HUES48 (cell line): ENCODE measurements around the gene PRDM11.

Experiments
- H3K27ac ChIP-seq: one replicate; pipeline ENCODE4 v1.7.0; 2013; ENCODE audit warnings: low read depth, low read length, inconsistent platforms
- H3K27me3 ChIP-seq: 2 replicates; pipeline ENCODE4 v1.6.1; 2013; ENCODE audit warnings: mild to moderate bottlenecking, low read length; ENCODE audit not compliant: control insufficient read depth, insufficient read depth
- H3K36me3 ChIP-seq: 2 replicates; pipeline ENCODE4 v1.6.1; 2013; ENCODE audit warnings: low read length; ENCODE audit not compliant: control insufficient read depth, insufficient read depth
- H3K4me1 ChIP-seq: 2 replicates; pipeline ENCODE4 v1.6.1; 2013; ENCODE audit warnings: mild to moderate bottlenecking, low read length; ENCODE audit not compliant: control insufficient read depth, insufficient read depth
- H3K4me3 ChIP-seq: 2 replicates; pipeline ENCODE4 v1.5.1; 2013; ENCODE audit warnings: mild to moderate bottlenecking, low read depth, low read length
- H3K9ac ChIP-seq: 2 replicates; pipeline ENCODE4 v1.6.1; 2013; ENCODE audit warnings: mild to moderate bottlenecking, low read depth, low read length, moderate library complexity
- H3K9me3 ChIP-seq: 2 replicates; pipeline ENCODE4 v1.6.1; 2013; ENCODE audit warnings: low read length; ENCODE audit not compliant: control insufficient read depth, insufficient read depth

PRDM11 gene

DNA sequence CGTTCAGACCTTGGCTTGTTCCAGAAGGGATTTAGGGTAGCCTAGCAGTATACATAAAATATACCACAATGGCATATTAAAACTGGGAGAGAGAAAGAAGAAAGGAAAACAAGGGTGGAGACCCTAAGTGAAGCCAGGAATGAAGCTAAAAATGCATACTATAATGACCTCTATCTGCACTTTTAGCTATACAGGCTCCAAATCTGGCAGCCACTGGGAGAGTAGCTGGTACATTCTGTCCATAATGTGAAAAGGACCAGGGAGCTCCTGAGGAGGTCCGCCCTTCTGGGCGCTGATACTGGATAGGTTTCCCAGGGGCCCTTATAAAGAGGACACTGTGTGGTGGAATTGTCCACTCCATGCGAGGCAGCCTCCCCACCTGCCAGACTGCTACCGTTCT lies 42.8 kb downstream of the PRDM11 start:
- Histone ChIP-seq H3K9ac (no peak overlapping the region), H3K4me1 (no peaks in the 10 kb centered on the region), H3K9me3 (no peaks in the 10 kb centered on the region), H3K4me3 (no peak overlapping the region), H3K36me3 (peaks cover 10% of the 10 kb centered on the region; the same call in 1 of the 2 replicates), H3K27me3 (no peaks in the 10 kb centered on the region), H3K27ac (no peak overlapping the region)

DNA sequence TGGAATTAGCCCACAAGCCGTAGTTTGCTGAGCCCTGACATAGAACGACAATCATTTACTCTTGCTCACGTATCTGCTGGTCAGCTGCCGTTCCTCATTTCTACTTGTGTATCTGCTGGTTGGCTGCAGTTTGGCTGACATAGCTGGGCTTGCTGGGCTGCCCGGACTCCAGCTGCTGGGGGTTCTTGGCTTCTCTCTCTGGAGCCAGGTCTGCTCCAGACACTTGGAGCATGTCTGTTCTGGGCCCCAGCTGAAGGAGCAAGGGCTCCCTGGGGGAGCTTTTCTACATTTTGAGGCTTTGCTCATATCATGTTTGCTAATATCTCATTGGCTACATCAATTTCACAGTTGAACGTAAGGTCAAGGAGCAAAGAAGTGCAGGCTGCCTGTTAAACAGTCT lies 47.3 kb downstream of the PRDM11 start:
- no peaks in the 10 kb centered on the region for H3K36me3 ChIP-seq
- no peak overlapping the region for H3K27ac ChIP-seq
- no peaks in the 10 kb centered on the region for H3K9me3 ChIP-seq
- no peaks in the 10 kb centered on the region for H3K4me1 ChIP-seq
- no peak overlapping the region for H3K9ac ChIP-seq
- H3K4me3 ChIP-seq: no peak overlapping the region
- H3K27me3 ChIP-seq: no peaks in the 10 kb centered on the region

DNA sequence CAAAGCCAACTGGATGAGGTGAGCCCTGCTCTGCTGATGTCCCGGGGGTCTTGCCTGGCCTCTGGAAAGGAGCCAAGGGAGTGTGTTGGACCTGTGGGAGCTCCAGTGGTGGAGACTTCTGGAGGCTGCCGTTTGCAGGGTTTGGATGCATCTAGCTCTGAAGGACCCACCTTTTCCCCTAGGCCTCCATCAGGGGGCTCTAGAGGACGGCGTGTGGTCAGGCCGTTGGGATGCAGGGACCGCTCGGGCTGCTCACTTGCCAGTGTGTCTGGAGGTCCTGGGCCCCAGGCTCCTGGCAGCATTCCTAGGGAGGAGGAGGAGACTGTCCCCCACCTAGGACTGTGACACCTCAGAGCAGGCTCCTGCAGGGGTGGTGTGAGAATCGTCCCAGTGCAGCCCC lies 58.3 kb downstream of the PRDM11 start:
- H3K4me3 ChIP-seq: no peak overlapping the region
- peaks cover 4% of the 10 kb centered on the region for H3K4me1 ChIP-seq
- H3K27ac ChIP-seq: no peak overlapping the region
- no peaks in the 10 kb centered on the region for H3K9me3 ChIP-seq
- no peaks in the 10 kb centered on the region for H3K27me3 ChIP-seq
- no peak overlapping the region for H3K9ac ChIP-seq
- peaks cover 3% of the 10 kb centered on the region; the same call in 1 of the 2 replicates for H3K36me3 ChIP-seq

DNA sequence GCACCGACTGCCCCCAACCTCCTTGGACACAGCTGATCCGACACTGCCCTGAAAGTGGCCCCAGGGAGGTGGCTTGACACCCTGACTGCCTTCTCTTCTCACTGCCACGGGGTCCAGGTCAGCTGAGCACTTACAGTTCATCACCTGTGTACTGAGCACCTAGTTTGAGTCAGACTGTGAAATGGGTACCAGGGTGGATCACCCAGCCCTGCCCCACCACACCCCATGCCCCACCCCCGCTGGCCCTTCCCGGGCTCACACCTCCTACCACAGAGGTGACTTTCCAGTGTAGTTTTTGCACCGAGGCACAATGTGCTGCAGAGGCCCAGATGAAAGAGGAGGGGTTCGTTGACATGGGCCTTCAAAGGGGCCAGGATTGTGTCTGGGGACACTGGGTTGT lies 59.5 kb downstream of the PRDM11 start:
- Histone ChIP-seq H3K4me1 (peaks cover 12% of the 10 kb centered on the region), H3K27me3 (no peaks in the 10 kb centered on the region), H3K27ac (no peak overlapping the region), H3K9ac (no peak overlapping the region), H3K36me3 (peaks cover 3% of the 10 kb centered on the region; the same call in 1 of the 2 replicates), H3K4me3 (no peak overlapping the region), H3K9me3 (no peaks in the 10 kb centered on the region)

DNA sequence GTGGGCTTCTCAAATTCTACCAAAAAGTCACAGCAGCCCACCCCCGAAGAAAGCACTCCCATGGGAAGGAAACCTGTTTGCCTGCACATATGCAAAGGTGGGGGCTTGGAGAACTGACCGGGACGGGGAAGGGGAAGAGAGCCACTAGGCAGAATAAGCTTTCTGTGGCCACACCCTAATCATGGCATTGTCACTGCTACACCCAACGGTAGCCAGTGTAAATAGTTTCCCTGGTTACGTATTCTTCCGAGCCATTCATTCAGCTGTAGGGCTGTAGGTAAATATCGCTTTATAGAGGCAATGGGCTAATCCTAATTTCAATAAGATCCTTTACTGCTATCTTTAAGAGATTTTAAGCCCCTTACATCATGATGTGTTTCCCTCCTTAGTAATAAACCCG lies 61.7 kb downstream of the PRDM11 start:
- Histone ChIP-seq H3K4me1 (peaks cover 12% of the 10 kb centered on the region), H3K36me3 (peaks cover 3% of the 10 kb centered on the region), H3K4me3 (no peak overlapping the region), H3K27ac (no peak overlapping the region), H3K27me3 (no peaks in the 10 kb centered on the region), H3K9me3 (no peaks in the 10 kb centered on the region), H3K9ac (no peak overlapping the region)

DNA sequence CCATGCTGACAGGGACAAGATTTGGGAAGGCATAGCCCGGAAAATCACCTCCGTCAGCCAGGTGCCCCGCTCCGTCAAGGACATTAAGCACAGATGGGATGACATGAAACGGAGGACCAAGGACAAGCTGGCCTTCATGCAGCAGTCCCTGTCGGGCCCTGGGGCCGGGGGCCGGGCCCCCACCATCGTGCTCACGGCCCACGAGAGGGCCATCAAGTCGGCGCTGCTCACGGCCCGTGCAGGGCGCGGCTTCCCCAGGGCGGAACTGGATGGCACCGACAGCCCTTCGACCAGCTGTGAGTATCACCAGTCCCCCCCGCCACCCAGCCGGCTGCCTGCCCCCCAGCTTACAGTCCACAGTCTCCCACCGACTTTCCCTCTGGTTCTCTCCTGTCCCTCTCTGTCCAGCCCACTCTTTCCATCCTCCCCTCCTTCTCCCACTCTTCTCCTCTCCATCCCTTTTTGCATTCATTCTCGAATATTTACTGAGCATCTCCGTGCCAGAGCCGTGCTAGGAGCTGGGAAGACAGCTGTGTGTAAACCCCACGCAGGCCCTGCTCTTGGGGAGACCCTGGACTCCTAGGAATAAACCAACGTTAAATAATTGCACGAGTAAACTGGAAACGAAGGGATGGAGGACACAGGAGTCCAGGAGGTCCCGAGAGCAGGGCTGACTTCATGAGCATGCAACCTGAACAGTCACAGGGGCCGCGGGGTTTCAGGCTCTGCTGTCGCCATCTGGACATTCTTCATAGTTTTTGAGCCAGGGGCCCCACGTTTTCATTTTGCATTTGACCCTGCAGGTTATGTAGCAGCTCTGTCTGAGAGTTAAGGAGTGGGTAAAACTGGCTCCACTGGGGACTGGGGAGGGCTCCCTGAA lies 62.8 kb downstream of the PRDM11 start:
- Histone ChIP-seq H3K4me1 (peaks cover 12% of the 10 kb centered on the region), H3K27ac (no peak overlapping the region)

DNA sequence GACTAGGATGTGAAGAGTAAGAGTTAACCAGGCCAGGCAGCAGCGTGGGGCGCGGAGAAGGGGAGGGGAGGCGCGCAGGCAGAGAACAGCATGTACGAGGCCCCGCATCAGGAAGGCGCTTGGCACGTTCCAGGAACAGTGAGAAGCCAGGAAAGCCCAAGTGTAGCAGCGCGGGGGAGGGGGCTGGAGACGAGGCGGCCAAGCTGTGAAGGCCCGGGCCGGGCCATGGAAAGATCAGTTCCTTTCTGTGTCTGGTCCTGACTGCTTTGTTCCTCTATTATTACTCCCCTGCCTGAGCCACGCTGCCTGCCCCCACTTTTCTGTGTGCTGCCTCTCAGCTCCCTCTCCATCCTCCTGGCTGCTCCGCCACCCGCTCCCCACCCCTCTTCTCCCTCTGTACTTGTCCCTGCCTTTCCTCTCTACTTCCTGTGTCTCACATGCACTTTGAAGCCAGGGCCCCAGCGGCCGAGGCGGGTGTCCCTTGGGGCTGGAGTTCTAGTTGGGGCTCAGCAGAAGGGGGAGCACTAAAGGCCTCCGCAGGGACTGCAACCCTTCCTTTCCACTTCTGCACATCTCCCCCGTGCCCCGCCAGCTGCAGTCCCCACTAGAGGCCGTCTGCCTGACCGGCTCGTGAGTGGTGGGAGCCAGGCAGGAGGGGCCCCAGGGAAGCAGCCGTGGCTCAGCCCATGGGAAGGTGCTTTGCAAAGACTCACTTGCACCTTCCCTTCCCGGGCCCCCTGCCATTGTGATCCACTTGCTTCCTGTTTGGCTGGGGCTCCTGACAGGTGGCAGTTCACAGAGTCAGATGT lies 63.7 kb downstream of the PRDM11 start:
- Histone ChIP-seq H3K36me3 (peaks cover 3% of the 10 kb centered on the region), H3K4me1 (peaks cover 12% of the 10 kb centered on the region), H3K4me3 (no peak overlapping the region), H3K9ac (no peak overlapping the region), H3K27me3 (no peaks in the 10 kb centered on the region), H3K9me3 (no peaks in the 10 kb centered on the region), H3K27ac (no peak overlapping the region)

More for the DNA sequence above, 62.8 kb downstream of the PRDM11 start:
- Histone ChIP-seq H3K4me3 (no peak overlapping the region), H3K9ac (no peak overlapping the region), H3K36me3 (peaks cover 3% of the 10 kb centered on the region), H3K27me3 (no peaks in the 10 kb centered on the region), H3K9me3 (no peaks in the 10 kb centered on the region)

DNA sequence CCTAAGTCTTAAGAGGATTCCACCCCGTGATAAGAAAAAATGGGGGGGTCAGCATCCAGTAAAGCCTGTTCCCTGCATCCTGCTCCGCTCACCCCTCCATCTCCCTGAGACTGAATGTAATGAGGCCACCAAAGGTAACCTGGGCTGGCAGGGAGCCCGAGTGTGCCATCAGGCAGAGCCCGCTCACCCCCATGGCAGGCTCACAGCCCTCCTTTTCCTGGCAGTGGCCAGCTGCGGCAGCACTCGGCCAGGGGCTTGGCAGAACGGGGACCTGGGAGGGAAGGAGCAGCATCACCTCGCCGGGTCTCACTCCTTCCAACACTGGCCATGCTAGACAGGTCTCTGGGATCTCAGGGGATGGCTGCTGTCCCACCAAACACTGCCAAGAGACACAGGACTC lies 64.4 kb downstream of the PRDM11 start:
- H3K27ac ChIP-seq: no peak overlapping the region
- H3K9ac ChIP-seq: no peak overlapping the region
- H3K36me3 ChIP-seq: peaks cover 3% of the 10 kb centered on the region
- no peaks in the 10 kb centered on the region for H3K9me3 ChIP-seq
- H3K4me1 ChIP-seq: peaks cover 12% of the 10 kb centered on the region
- H3K27me3 ChIP-seq: no peaks in the 10 kb centered on the region
- no peak overlapping the region for H3K4me3 ChIP-seq

DNA sequence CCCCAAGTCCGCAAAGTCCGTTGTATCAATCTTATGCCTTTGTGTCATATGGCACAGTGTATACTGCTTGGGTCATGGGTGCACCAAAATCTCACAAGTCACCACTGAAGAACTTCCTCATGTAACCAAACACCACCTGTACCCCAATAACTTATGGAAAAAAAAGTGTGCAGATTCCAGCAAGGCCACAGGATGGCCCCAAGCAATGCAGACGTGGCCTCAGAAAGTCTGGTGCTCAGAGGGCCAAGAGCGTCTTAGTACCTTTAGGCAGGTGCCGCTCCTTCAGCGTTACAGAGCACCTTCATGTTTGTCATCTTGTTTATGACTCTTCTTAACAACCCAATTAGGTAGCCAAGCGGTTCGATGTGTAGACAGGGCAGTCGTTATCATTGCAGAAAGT lies 65.3 kb downstream of the PRDM11 start:
- H3K27ac ChIP-seq: no peak overlapping the region
- H3K4me1 ChIP-seq: peaks cover 12% of the 10 kb centered on the region
- H3K4me3 ChIP-seq: no peak overlapping the region
- H3K9me3 ChIP-seq: no peaks in the 10 kb centered on the region
- H3K9ac ChIP-seq: no peak overlapping the region
- H3K36me3 ChIP-seq: peaks cover 3% of the 10 kb centered on the region
- no peaks in the 10 kb centered on the region for H3K27me3 ChIP-seq

DNA sequence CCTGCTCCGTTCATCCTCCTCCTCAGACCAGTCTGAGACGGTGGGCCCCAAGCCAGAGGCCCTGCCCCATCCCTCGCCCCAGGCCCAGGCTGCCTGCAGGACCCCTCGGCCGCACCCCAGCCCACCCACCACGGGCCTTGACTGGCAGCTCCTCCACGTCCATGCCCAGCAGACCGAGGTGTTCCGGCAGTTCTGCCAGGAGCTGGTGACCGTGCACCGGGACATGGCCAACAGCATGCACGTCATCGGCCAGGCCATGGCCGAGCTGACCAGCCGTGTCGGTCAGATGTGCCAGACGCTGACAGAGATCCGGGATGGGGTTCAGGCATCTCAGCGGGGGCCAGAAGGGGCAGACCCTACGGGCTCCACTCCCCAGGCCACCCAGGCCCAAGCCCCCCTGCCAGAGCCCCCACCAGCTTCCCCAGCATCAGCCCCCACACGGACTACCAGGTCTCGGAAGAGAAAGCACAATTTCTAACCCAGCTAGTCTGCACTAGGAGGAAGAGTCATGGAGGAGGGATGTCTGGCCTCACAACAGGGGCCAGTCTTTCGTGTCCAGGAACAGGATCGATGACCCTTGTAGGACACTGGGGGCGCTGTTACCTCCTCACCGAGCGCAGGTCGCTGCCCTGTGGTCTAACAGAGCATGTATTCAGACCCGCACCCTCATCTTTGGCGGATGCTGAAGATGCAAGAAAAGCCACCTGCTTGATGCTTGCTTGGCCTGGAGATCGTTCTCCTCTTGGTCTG lies 66.3 kb downstream of the PRDM11 start:
- Histone ChIP-seq H3K4me1 (peaks cover 12% of the 10 kb centered on the region), H3K27ac (no peak overlapping the region), H3K4me3 (no peak overlapping the region), H3K36me3 (peaks cover 3% of the 10 kb centered on the region), H3K9me3 (no peaks in the 10 kb centered on the region), H3K9ac (no peak overlapping the region), H3K27me3 (no peaks in the 10 kb centered on the region)
